Measurements from ENCODE around the gene TMC1. TPM values are rescaled to one million over a fixed set of nuclear protein-coding genes. Genes with fewer than 3 reads are reported as not detected.

TMC1 gene
- total and polyA plus RNA-seq, 7 donors, result 0.05 to 2.6 (median 0.21) TPM; not detected in 3

- WGBS, 3 donors, result 90 to 94% (median 92%) methylated on average over 2 of the region's 2 CpGs
- H3K27me3 ChIP-seq (ENCODE audit: insufficient read depth in 3 of 3, low read length in 2 of 3), result no peaks in the 10 kb centered on the region
These were observed 135.6 kb downstream of the TMC1 start for GRCh38 chr9:72657023-72657422.

DNA sequence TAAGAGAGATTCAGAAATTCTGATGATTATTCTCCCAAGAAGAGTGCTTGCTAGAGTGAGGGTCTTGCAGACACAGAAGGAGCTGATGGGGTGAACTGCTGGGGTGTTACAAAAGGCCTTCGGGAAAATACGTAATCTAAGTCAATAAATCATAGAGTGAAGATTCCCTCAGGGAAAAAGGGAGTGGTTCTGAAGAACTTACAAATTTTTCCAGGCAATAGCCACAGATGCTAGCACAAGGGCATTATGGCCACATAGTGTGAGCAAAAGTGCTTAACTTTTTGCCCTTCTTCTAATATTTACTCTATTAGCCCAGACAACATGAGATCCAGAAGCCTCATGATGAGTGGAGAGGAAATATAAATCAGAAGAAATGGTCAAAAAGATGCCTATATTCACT lies 137.3 kb downstream of the TMC1 start:
- H3K27ac ChIP-seq, result no peak overlapping the region
- H3K9me3 ChIP-seq, result no peaks in the 10 kb centered on the region
- H3K4me3 ChIP-seq, result no peak overlapping the region
- no peak for DNase-seq
- intact Hi-C loops (cut with DNase I), result no loop called here
- no peaks in the 10 kb centered on the region for H3K4me1 ChIP-seq
- H3K27me3 ChIP-seq (ENCODE audit: insufficient read depth in 3 of 3, low read length in 2 of 3), result no peaks in the 10 kb centered on the region
- ATAC-seq, result no peak
- 81 to 89% (median 82%) methylated on average over 2 of the region's 2 CpGs for WGBS, 3 donors
- TF ChIP-seq, protein P1, sequence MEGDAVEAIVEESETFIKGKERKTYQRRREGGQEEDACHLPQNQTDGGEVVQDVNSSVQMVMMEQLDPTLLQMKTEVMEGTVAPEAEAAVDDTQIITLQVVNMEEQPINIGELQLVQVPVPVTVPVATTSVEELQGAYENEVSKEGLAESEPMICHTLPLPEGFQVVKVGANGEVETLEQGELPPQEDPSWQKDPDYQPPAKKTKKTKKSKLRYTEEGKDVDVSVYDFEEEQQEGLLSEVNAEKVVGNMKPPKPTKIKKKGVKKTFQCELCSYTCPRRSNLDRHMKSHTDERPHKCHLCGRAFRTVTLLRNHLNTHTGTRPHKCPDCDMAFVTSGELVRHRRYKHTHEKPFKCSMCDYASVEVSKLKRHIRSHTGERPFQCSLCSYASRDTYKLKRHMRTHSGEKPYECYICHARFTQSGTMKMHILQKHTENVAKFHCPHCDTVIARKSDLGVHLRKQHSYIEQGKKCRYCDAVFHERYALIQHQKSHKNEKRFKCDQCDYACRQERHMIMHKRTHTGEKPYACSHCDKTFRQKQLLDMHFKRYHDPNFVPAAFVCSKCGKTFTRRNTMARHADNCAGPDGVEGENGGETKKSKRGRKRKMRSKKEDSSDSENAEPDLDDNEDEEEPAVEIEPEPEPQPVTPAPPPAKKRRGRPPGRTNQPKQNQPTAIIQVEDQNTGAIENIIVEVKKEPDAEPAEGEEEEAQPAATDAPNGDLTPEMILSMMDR (IDR thresholded peaks at IDR 0.05), result no peak
- no peaks in the 10 kb centered on the region for H3K36me3 ChIP-seq (ENCODE audit: insufficient read depth in 1 of 2, low read depth in 1 of 2)

More at GRCh38 chr9:72657023-72657422, 135.6 kb downstream of the TMC1 start:
- H3K9me3 ChIP-seq, result no peaks in the 10 kb centered on the region
- ATAC-seq (no peak), DNase-seq (no peak)
- H3K4me3 ChIP-seq, result no peak overlapping the region
- TF ChIP-seq, protein P1 (IDR thresholded peaks at IDR 0.05), result no peak
- no peaks in the 10 kb centered on the region for H3K36me3 ChIP-seq (ENCODE audit: insufficient read depth in 1 of 2, low read depth in 1 of 2)
- no peak overlapping the region for H3K27ac ChIP-seq
- H3K4me1 ChIP-seq, result no peaks in the 10 kb centered on the region
- intact Hi-C loops (cut with DNase I), result no loop called here

GRCh38 chr9:72661401-72662135 lies 140.2 kb downstream of the TMC1 start:
- Histone ChIP-seq H3K27me3 (ENCODE audit: insufficient read depth in 3 of 3, low read length in 2 of 3) (no peaks in the 10 kb centered on the region), H3K36me3 (ENCODE audit: insufficient read depth in 1 of 2, low read depth in 1 of 2) (no peaks in the 10 kb centered on the region), H3K27ac (no peak overlapping the region), H3K9me3 (no peaks in the 10 kb centered on the region), H3K4me3 (no peak overlapping the region), H3K4me1 (peaks cover 8% of the 10 kb centered on the region)
- DNase-seq (no peak), ATAC-seq (no peak)
- intact Hi-C loops (cut with DNase I), result no loop called here
- TF ChIP-seq, protein P1 (IDR thresholded peaks at IDR 0.05), result no peak
- 74 to 84% (median 80%) methylated on average over 2 of the region's 2 CpGs for WGBS, 3 donors

DNA sequence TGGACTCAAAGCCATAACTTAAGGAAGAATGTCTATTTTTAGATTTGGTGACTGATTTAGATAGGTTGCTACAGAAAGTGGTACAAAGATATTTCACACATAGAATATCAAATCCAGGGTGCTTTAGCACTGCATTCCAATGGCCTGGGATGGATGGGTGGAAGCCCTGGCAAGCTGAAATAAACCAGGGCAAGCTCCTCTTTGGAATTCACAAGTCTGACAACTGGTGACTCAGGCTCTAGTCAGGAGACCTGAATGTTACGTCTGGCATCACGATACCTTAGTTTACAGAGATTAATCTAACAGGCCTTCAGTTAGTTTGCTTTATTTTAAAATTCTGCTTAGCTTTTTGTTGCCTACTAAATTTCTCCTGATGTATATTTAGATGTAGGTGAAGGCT lies 144.0 kb downstream of the TMC1 start:
- WGBS, 3 donors, result 34 to 57% (median 39%) methylated on average over 2 of the region's 2 CpGs
- Histone ChIP-seq H3K4me3 (no peak overlapping the region), H3K4me1 (peaks cover 8% of the 10 kb centered on the region), H3K9me3 (no peaks in the 10 kb centered on the region), H3K27me3 (ENCODE audit: insufficient read depth in 3 of 3, low read length in 2 of 3) (no peaks in the 10 kb centered on the region), H3K27ac (no peak overlapping the region), H3K36me3 (ENCODE audit: insufficient read depth in 1 of 2, low read depth in 1 of 2) (no peaks in the 10 kb centered on the region)
- TF ChIP-seq, protein P1 (IDR thresholded peaks at IDR 0.05), result no peak
- intact Hi-C loops (cut with DNase I), result no loop called here
- peak; percentile 81 to 89 (median 82) for ATAC-seq
- no peak for DNase-seq

GRCh38 chr9:72667181-72667580 lies 145.8 kb downstream of the TMC1 start:
- intact Hi-C loops (cut with DNase I), result no loop called here
- whole genome bisulfite sequencing, 3 donors, result 82 to 89% (median 88%) methylated on average over 2 of the region's 2 CpGs
- H3K36me3 ChIP-seq (ENCODE audit: insufficient read depth in 1 of 2, low read depth in 1 of 2), result no peaks in the 10 kb centered on the region

More at GRCh38 chr9:72667181-72667580, 145.8 kb downstream of the TMC1 start:
- Histone ChIP-seq H3K9me3 (no peaks in the 10 kb centered on the region), H3K27me3 (ENCODE audit: insufficient read depth in 3 of 3, low read length in 2 of 3) (no peaks in the 10 kb centered on the region), H3K4me3 (no peak overlapping the region), H3K27ac (no peak overlapping the region), H3K4me1 (peaks cover 8% of the 10 kb centered on the region)
- TF ChIP-seq, protein P1 (IDR thresholded peaks at IDR 0.05), result no peak
- ATAC-seq (no peak), DNase-seq (no peak)
